Endodermal cell (in vitro differentiated cells): Measurements from ENCODE around the gene HSPG2. TPM values are rescaled to one million over a fixed set of nuclear protein-coding genes. Genes with fewer than 3 reads are reported as not detected.

Source experiments
- DNase-seq: peaks from one replicate; pipeline ENCODE4 v3.0.0-alpha.2; 2017
- H3K27ac ChIP-seq: 2 replicates; pipeline ENCODE4 v1.5.1; 2013; ENCODE audit warnings: mild to moderate bottlenecking, low read depth, low read length, moderate library complexity
- H3K27me3 ChIP-seq: 2 replicates; pipeline ENCODE4 v1.6.1; 2013; ENCODE audit warnings: mild to moderate bottlenecking, low read length, moderate library complexity; ENCODE audit not compliant: insufficient read depth, control insufficient read depth, poor library complexity, severe bottlenecking
- H3K36me3 ChIP-seq: 2 replicates; pipeline ENCODE4 v1.7.0; 2013; ENCODE audit warnings: mild to moderate bottlenecking, low read length, moderate library complexity; ENCODE audit not compliant: control insufficient read depth, insufficient read depth
- H3K4me1 ChIP-seq: one replicate; pipeline ENCODE4 v1.7.0; 2013; ENCODE audit warnings: low read length; ENCODE audit not compliant: control insufficient read depth, insufficient read depth
- H3K4me3 ChIP-seq: 2 replicates; pipeline ENCODE4 v1.5.1; 2013; ENCODE audit warnings: mild to moderate bottlenecking, low read length, moderate library complexity
- H3K9ac ChIP-seq: 2 replicates; pipeline ENCODE4 v1.6.1; 2013; ENCODE audit warnings: mild to moderate bottlenecking, low read length, moderate library complexity; ENCODE audit not compliant: poor library complexity, severe bottlenecking; ENCODE audit errors: extremely low read depth
- H3K9me3 ChIP-seq: 2 replicates; pipeline ENCODE4 v1.6.1; 2013; ENCODE audit warnings: mild to moderate bottlenecking, low read length, moderate library complexity; ENCODE audit not compliant: control insufficient read depth
- H3K27ac Mint-ChIP-seq: 2 replicates; pipeline ENCODE4 v1.8.0; 2020; ENCODE audit warnings: mixed read lengths
- H3K27me3 Mint-ChIP-seq: 2 replicates; pipeline ENCODE4 v1.8.0; 2021; ENCODE audit warnings: mild to moderate bottlenecking, mixed read lengths; ENCODE audit not compliant: insufficient read depth
- H3K36me3 Mint-ChIP-seq: 2 replicates; pipeline ENCODE4 v1.8.0; 2020; ENCODE audit warnings: low read depth, mixed read lengths
- H3K4me1 Mint-ChIP-seq: 2 replicates; pipeline ENCODE4 v1.8.0; 2020; ENCODE audit warnings: mixed read lengths
- H3K4me3 Mint-ChIP-seq: 2 replicates; pipeline ENCODE4 v1.8.0; 2020; ENCODE audit warnings: mild to moderate bottlenecking, moderate library complexity, mixed read lengths
- H3K9me3 Mint-ChIP-seq: 2 replicates; pipeline ENCODE4 v1.8.0; 2020; ENCODE audit warnings: mild to moderate bottlenecking, mixed read lengths
- WGBS, 2 experiments: methylation state at CpG; one replicate each; pipeline versions ENCODE4 v1.1.5 to v1.1.7; 2013; ENCODE audit warnings: missing lambda C conversion rate in 2 of 2, mixed read lengths in 1 of 2; ENCODE audit not compliant: insufficient coverage in 1 of 2, insufficient read length in 1 of 2; 5-methylcytosine and 5-hydroxymethylcytosine counted together
- total RNA-seq, 2 donors: library from RNA; stranded (reverse); fragmentation: NEBNext Ultra II Directional in 1 of 2; extraction: Animal tissue kit (Norgen Biotek cat#: 25700) in 1 of 2; gene quantifications; 2 replicates in 1 of 2; 3 replicates in 1 of 2; pipeline ENCODE4 v1.2.1, GENCODE V29; 2021
- TF ChIP-seq, protein P1 (sequence below): fragments of 200-600 bp; sonication (generic); conservative IDR thresholded peaks from 2 replicates; pipeline ENCODE4 v1.5.0; 2021; ENCODE audit warnings: antibody characterized with exemption, mild to moderate bottlenecking

The HSPG2 gene
- total RNA-seq, 2 donors from 2014 or later: 222 to 227 TPM

- no peaks in the 10 kb centered on the region for H3K27me3 Mint-ChIP-seq
- H3K4me3 ChIP-seq: no peak overlapping the region
- WGBS, 2 experiments: 74 to 88% methylated on average over 5 to 9 of the region's 9 CpGs
Observed at GRCh38 chr1:21939650-21940374, 2.7 kb upstream of the HSPG2 start.

GRCh38 chr1:21938732-21939538 is 1.8 kb upstream of the HSPG2 start:
- Mint-ChIP-seq H3K4me1 (peaks cover 51% of the 10 kb centered on the region), H3K27ac (no peak overlapping the region), H3K4me3 (peak overlapping the region; percentile 65), H3K27me3 (no peaks in the 10 kb centered on the region), H3K36me3 (peaks cover 3% of the 10 kb centered on the region), H3K9me3 (no peaks in the 10 kb centered on the region)
- 85 to 88% methylated on average over 8 to 9 of the region's 11 CpGs for WGBS, 2 experiments
- H3K27ac ChIP-seq: peak overlapping the region; percentile 10
- no peaks in the 10 kb centered on the region for H3K27me3 ChIP-seq
- H3K36me3 ChIP-seq: peaks cover 9% of the 10 kb centered on the region
- H3K4me1 ChIP-seq: peaks cover 22% of the 10 kb centered on the region
- no peak overlapping the region for H3K4me3 ChIP-seq
- no peak overlapping the region for H3K9ac ChIP-seq
- no peak for DNase-seq
- H3K9me3 ChIP-seq: no peaks in the 10 kb centered on the region
- TF ChIP-seq, protein P1, sequence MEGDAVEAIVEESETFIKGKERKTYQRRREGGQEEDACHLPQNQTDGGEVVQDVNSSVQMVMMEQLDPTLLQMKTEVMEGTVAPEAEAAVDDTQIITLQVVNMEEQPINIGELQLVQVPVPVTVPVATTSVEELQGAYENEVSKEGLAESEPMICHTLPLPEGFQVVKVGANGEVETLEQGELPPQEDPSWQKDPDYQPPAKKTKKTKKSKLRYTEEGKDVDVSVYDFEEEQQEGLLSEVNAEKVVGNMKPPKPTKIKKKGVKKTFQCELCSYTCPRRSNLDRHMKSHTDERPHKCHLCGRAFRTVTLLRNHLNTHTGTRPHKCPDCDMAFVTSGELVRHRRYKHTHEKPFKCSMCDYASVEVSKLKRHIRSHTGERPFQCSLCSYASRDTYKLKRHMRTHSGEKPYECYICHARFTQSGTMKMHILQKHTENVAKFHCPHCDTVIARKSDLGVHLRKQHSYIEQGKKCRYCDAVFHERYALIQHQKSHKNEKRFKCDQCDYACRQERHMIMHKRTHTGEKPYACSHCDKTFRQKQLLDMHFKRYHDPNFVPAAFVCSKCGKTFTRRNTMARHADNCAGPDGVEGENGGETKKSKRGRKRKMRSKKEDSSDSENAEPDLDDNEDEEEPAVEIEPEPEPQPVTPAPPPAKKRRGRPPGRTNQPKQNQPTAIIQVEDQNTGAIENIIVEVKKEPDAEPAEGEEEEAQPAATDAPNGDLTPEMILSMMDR: no peak

More at GRCh38 chr1:21939650-21940374, 2.7 kb upstream of the HSPG2 start:
- Histone ChIP-seq H3K9ac (no peak overlapping the region), H3K27ac (no peak overlapping the region), H3K4me1 (peaks cover 22% of the 10 kb centered on the region), H3K9me3 (no peaks in the 10 kb centered on the region), H3K27me3 (no peaks in the 10 kb centered on the region), H3K36me3 (peaks cover 5% of the 10 kb centered on the region)
- TF ChIP-seq, protein P1: peak; percentile 49
- Mint-ChIP-seq H3K36me3 (no peaks in the 10 kb centered on the region), H3K27ac (no peak overlapping the region), H3K4me1 (peaks cover 55% of the 10 kb centered on the region), H3K9me3 (no peaks in the 10 kb centered on the region), H3K4me3 (no peak overlapping the region)
- no peak for DNase-seq

GRCh38 chr1:21937372-21938121 is 437 bp upstream of the HSPG2 start:
- H3K4me1 Mint-ChIP-seq: peaks cover 62% of the 10 kb centered on the region
- TF ChIP-seq, protein P1: no peak
- 18 to 32% methylated on average over 14 to 58 of the region's 69 CpGs for WGBS, 2 experiments
- peaks cover 4% of the 10 kb centered on the region for H3K36me3 Mint-ChIP-seq
- peaks cover 24% of the 10 kb centered on the region for H3K4me1 ChIP-seq
- peaks cover 12% of the 10 kb centered on the region for H3K36me3 ChIP-seq
- H3K4me3 Mint-ChIP-seq: peak overlapping the region; percentile 65
- H3K9me3 ChIP-seq: no peaks in the 10 kb centered on the region
- no peaks in the 10 kb centered on the region for H3K27me3 ChIP-seq
- no peaks in the 10 kb centered on the region for H3K27me3 Mint-ChIP-seq
- peak overlapping the region; percentile 41 for H3K9ac ChIP-seq
- H3K27ac ChIP-seq: peak overlapping the region; percentile 76
- peak overlapping the region; percentile 89 for H3K27ac Mint-ChIP-seq
- H3K4me3 ChIP-seq: peak overlapping the region; percentile 62
- peak; percentile 92 for DNase-seq
- no peaks in the 10 kb centered on the region for H3K9me3 Mint-ChIP-seq
